Measurements from ENCODE around the gene TBC1D5.

TBC1D5 gene

GRCh38 chr3:17261627-17262369 lies 480.6 kb downstream of the TBC1D5 start:
- DNase-seq: no peak

GRCh38 chr3:17260257-17260656 lies 482.2 kb downstream of the TBC1D5 start:
- no peak for DNase-seq

GRCh38 chr3:17259685-17260084 lies 482.7 kb downstream of the TBC1D5 start:
- DNase-seq: no peak

GRCh38 chr3:17258823-17259436 lies 483.5 kb downstream of the TBC1D5 start:
- DNase-seq: no peak

- no peak for DNase-seq
Measured at GRCh38 chr3:17257269-17257668, 485.2 kb downstream of the TBC1D5 start.

GRCh38 chr3:17243621-17244020 lies 498.8 kb downstream of the TBC1D5 start:
- no peak for DNase-seq

- DNase-seq: no peak
Measured at GRCh38 chr3:17239417-17239816, 503.0 kb downstream of the TBC1D5 start.

- no peak for DNase-seq
Measured at GRCh38 chr3:17238023-17238422, 504.4 kb downstream of the TBC1D5 start.

GRCh38 chr3:17235310-17235709 lies 507.1 kb downstream of the TBC1D5 start:
- no peak for DNase-seq

- no peak for DNase-seq
Measured at GRCh38 chr3:17234382-17234781, 508.0 kb downstream of the TBC1D5 start.

GRCh38 chr3:17233398-17233800 lies 509.0 kb downstream of the TBC1D5 start:
- no peak for DNase-seq

GRCh38 chr3:17232442-17232841 lies 510.0 kb downstream of the TBC1D5 start:
- DNase-seq: no peak

GRCh38 chr3:17231537-17232261 lies 510.7 kb downstream of the TBC1D5 start:
- no peak for DNase-seq

- DNase-seq: no peak
Measured at GRCh38 chr3:17227472-17227871, 515.0 kb downstream of the TBC1D5 start.

- DNase-seq: no peak
Measured at GRCh38 chr3:17221529-17221928, 520.9 kb downstream of the TBC1D5 start.

GRCh38 chr3:17219593-17219992 lies 522.8 kb downstream of the TBC1D5 start:
- no peak for DNase-seq

GRCh38 chr3:17218587-17218986 lies 523.8 kb downstream of the TBC1D5 start:
- no peak for DNase-seq

GRCh38 chr3:17217588-17217987 lies 524.8 kb downstream of the TBC1D5 start:
- no peak for DNase-seq

GRCh38 chr3:17213102-17213501 lies 529.3 kb downstream of the TBC1D5 start:
- no peak for DNase-seq

- no peak for DNase-seq
Measured at GRCh38 chr3:17207979-17208378, 534.5 kb downstream of the TBC1D5 start.

GRCh38 chr3:17207019-17207418 lies 535.4 kb downstream of the TBC1D5 start:
- no peak for DNase-seq

GRCh38 chr3:17204049-17204650 lies 538.3 kb downstream of the TBC1D5 start:
- no peak for DNase-seq

- DNase-seq: no peak
Measured at GRCh38 chr3:17201538-17201937, 540.9 kb downstream of the TBC1D5 start.

Measured in activated CD4-positive, alpha-beta T cell treated with anti-CD3 and anti-CD28 coated beads for 1 hour (primary cell).